Fibroblast of lung (primary cell): Measurements from ENCODE around the gene LHX4. TPM values are rescaled to one million over a fixed set of nuclear protein-coding genes. Genes with fewer than 3 reads are reported as not detected.

ENCODE experiments used
- DNase-seq, 2 donors: peaks; one replicate each; pipeline versions ENCODE4 v3.0.0 to v3.0.0-alpha.2; 2010; ENCODE audit warnings: low read depth in 2 of 2
- H2AFZ ChIP-seq: 2 replicates; pipeline ENCODE4 v1.5.1; 2012; ENCODE audit warnings: low read length, control low read depth, inconsistent platforms
- H3K27ac ChIP-seq: 2 replicates; pipeline ENCODE4 v1.5.1; 2011; ENCODE audit warnings: low read length, control low read depth; ENCODE audit not compliant: insufficient read depth
- H3K27me3 ChIP-seq: 2 replicates; pipeline ENCODE4 v1.5.1; 2011; ENCODE audit warnings: mild to moderate bottlenecking, low read length; ENCODE audit not compliant: control insufficient read depth, insufficient read depth
- H3K36me3 ChIP-seq: 2 replicates; pipeline ENCODE4 v1.5.1; 2011; ENCODE audit warnings: low read length; ENCODE audit not compliant: control insufficient read depth, insufficient read depth
- H3K4me1 ChIP-seq: 2 replicates; pipeline ENCODE4 v1.5.1; 2011; ENCODE audit warnings: low read length; ENCODE audit not compliant: control insufficient read depth, insufficient read depth; ENCODE audit errors: extremely low read depth
- H3K4me2 ChIP-seq: 2 replicates; pipeline ENCODE4 v1.5.1; 2011; ENCODE audit warnings: low read length, control low read depth; ENCODE audit not compliant: insufficient read depth; ENCODE audit errors: extremely low read depth
- H3K4me3 ChIP-seq, 4 experiments: fragments of 200-600 bp in 1 of 4; sonication (generic) in 1 of 4; replicated peaks in 1 of 4; 2 replicates each; pipeline ENCODE4 v1.5.1; 2011 to 2016; ENCODE audit warnings: low read length in 4 of 4, low read depth in 3 of 4, mild to moderate bottlenecking in 3 of 4, control low read depth in 2 of 4, inconsistent platforms in 1 of 4, mixed read lengths in 1 of 4; ENCODE audit not compliant: insufficient read depth in 1 of 4; ENCODE audit errors: control extremely low read depth in 1 of 4
- H3K79me2 ChIP-seq: 2 replicates; pipeline ENCODE4 v1.5.1; 2012; ENCODE audit warnings: mild to moderate bottlenecking, low read length, inconsistent platforms; ENCODE audit not compliant: control insufficient read depth, insufficient read depth
- H3K9ac ChIP-seq: 2 replicates; pipeline ENCODE4 v1.5.1; 2011; ENCODE audit warnings: mild to moderate bottlenecking, low read length, control low read depth; ENCODE audit not compliant: insufficient read depth
- H3K9me3 ChIP-seq: 2 replicates; pipeline ENCODE4 v1.5.1; 2012; ENCODE audit warnings: low read depth, low read length; ENCODE audit not compliant: control insufficient read depth, insufficient read depth
- H4K20me1 ChIP-seq: 2 replicates; pipeline ENCODE4 v1.5.1; 2011; ENCODE audit warnings: low read length; ENCODE audit not compliant: control insufficient read depth, insufficient read depth; ENCODE audit errors: extremely low read depth
- EZH2 ChIP-seq: IDR thresholded peaks from 2 replicates; pipeline ENCODE4 v1.5.1; 2012; ENCODE audit warnings: low read length, control low read depth, mild to moderate bottlenecking; ENCODE audit errors: missing control alignments
- polyA plus RNA-seq, 2 donors: library from polyadenylated mRNA; depleted of rRNA in 1 of 2; stranded (reverse) in 1 of 2; unstranded in 1 of 2; fragments of >200 nt; gene quantifications; 2 replicates each; pipeline ENCODE4 v1.2.1, GENCODE V29; 2011 to 2012; ENCODE audit warnings: missing spikeins in 1 of 2
- total RNA-seq: library from RNA; depleted of rRNA; stranded (reverse); fragments of >200 nt; gene quantifications from 2 replicates; pipeline ENCODE4 v1.2.1, GENCODE V29; 2014
- TF ChIP-seq, protein P1 (sequence below), 2 donors: IDR thresholded peaks in 1 of 2; conservative IDR thresholded peaks in 1 of 2; 1 replicate in 1 of 2; 2 replicates in 1 of 2; pipeline ENCODE4 v1.5.1; 2011 to 2012; ENCODE audit warnings: low read length in 2 of 2, control low read depth in 1 of 2, inconsistent platforms in 1 of 2, low read depth in 1 of 2, mild to moderate bottlenecking in 1 of 2

Gene LHX4
- total and polyA plus RNA-seq, 2 donors (not counting 1 experiment from before 2014, with no cell fraction given): 0.03 to 0.33 TPM

DNA sequence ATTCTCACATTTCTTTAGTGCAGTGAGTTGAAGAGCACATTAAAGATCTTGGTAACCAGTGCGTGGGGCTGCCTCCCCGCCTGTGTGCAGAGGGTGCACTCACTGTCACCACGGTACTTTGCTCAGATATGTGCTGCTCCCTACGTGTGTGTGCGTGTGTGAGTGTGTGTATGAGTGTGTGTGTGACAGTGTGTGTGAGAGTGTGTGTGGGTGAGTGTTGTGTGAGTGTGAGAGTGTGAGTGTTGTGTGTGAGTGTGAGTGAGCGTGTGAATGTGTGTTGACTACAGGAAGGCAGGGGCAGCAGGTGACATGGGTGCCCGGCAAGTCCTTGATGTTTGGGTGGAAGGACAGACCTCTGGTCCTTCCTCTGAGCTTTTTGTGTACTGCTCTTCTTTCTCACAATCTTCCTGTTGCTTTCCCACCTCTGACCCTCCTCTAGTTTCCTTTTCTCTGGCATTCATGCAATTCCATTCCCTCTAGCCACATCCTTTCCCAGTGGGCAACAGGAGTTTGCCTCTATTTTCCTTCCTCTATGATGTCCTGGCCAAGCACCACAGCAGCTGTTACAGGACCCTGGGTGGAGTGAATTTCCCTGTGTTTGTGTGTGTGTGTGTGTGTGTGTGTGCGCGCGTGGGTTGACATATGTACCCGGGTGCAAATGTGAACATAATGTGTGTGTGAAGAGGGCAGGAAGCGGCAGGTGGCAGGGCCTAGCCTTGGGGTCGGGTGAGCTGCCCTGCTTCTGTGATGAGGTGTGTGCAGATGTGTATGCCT is 19.8 kb downstream of the LHX4 start:
- Histone ChIP-seq H3K27ac (no peak overlapping the region), H3K9me3 (no peaks in the 10 kb centered on the region), H3K4me1 (no peaks in the 10 kb centered on the region)

DNA sequence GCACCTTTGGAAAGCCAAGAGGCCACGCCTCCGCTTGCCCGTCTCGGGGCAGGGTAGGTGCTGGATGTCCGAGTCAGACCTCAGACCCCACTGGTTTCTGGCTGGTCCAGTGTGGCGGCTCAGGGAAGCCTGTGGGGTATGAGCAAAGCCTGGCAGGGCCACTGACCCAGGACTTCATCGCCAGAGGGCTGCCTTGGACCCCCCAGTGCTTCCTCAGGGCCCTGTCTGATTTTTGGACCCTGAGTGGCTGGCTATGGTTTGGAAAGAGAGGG is 20.4 kb downstream of the LHX4 start:
- H3K9ac ChIP-seq: no peak overlapping the region
- H3K4me2 ChIP-seq: no peak overlapping the region
- H3K27me3 ChIP-seq: peaks cover 3% of the 10 kb centered on the region
- DNase-seq: no peak
- H3K9me3 ChIP-seq: no peaks in the 10 kb centered on the region
- no peaks in the 10 kb centered on the region for H3K79me2 ChIP-seq
- no peaks in the 10 kb centered on the region for H3K36me3 ChIP-seq
- no peaks in the 10 kb centered on the region for H3K4me1 ChIP-seq
- no peak overlapping the region for H3K27ac ChIP-seq
- no peak overlapping the region for H3K4me3 ChIP-seq
- TF ChIP-seq EZH2: no peak
- TF ChIP-seq, protein P1, sequence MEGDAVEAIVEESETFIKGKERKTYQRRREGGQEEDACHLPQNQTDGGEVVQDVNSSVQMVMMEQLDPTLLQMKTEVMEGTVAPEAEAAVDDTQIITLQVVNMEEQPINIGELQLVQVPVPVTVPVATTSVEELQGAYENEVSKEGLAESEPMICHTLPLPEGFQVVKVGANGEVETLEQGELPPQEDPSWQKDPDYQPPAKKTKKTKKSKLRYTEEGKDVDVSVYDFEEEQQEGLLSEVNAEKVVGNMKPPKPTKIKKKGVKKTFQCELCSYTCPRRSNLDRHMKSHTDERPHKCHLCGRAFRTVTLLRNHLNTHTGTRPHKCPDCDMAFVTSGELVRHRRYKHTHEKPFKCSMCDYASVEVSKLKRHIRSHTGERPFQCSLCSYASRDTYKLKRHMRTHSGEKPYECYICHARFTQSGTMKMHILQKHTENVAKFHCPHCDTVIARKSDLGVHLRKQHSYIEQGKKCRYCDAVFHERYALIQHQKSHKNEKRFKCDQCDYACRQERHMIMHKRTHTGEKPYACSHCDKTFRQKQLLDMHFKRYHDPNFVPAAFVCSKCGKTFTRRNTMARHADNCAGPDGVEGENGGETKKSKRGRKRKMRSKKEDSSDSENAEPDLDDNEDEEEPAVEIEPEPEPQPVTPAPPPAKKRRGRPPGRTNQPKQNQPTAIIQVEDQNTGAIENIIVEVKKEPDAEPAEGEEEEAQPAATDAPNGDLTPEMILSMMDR (conservative IDR thresholded peaks at IDR 0.05 in 1 of 2, IDR thresholded peaks at IDR 0.05 in 1 of 2; ENCODE audit: low read depth in 1 of 2, low read length in 2 of 2): no peak
- H4K20me1 ChIP-seq: no peaks in the 10 kb centered on the region
- H2AFZ ChIP-seq: no peak overlapping the region

More for the DNA sequence above, 19.8 kb downstream of the LHX4 start:
- Histone ChIP-seq H3K9ac (no peak overlapping the region), H3K79me2 (no peaks in the 10 kb centered on the region), H3K27me3 (peaks cover 3% of the 10 kb centered on the region), H4K20me1 (no peaks in the 10 kb centered on the region), H2AFZ (no peak overlapping the region), H3K4me2 (no peak overlapping the region), H3K4me3 (no peak overlapping the region), H3K36me3 (no peaks in the 10 kb centered on the region)
- TF ChIP-seq EZH2: no peak
- TF ChIP-seq, protein P1 (conservative IDR thresholded peaks at IDR 0.05 in 1 of 2, IDR thresholded peaks at IDR 0.05 in 1 of 2; ENCODE audit: low read depth in 1 of 2, low read length in 2 of 2): no peak
- no peak for DNase-seq

DNA sequence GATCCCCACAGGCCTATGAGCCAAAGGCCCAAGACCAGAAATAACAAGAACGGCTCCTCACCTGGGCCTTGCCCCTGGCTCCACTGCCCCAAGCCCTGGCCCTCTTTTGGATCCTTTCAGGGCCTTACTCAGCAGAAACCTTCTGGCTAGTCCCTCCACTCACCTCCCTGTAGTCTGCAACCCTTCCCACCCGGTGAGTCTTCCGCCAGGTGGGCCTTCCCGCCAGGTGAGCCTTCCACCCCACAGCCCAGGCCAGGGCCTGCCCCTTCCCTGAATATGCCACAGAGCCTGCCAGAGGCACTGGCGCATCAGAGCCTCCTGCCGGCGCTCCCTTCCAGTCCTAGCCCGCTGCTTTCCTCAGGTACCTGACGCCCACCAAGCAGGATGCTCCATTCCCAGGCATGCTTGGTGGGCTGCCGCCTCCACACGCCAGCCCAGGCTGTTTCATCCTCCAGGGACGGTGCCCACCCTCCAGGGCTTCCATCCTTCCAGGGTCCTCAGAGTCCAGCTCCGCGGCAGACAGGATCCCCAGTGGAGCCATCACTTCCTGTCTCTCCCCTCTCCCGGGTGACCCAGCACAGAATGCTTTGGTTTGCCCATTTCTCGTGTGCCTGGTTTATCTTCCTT is 20.9 kb downstream of the LHX4 start:
- H3K79me2 ChIP-seq: no peaks in the 10 kb centered on the region
- no peak overlapping the region for H3K4me3 ChIP-seq
- H3K4me2 ChIP-seq: no peak overlapping the region
- H3K9me3 ChIP-seq: no peaks in the 10 kb centered on the region
- no peak overlapping the region for H3K27ac ChIP-seq
- H3K9ac ChIP-seq: no peak overlapping the region
- H3K4me1 ChIP-seq: no peaks in the 10 kb centered on the region
- no peak for DNase-seq
- no peak overlapping the region for H2AFZ ChIP-seq
- H3K27me3 ChIP-seq: peaks cover 3% of the 10 kb centered on the region
- no peak for TF ChIP-seq EZH2
- TF ChIP-seq, protein P1 (conservative IDR thresholded peaks at IDR 0.05 in 1 of 2, IDR thresholded peaks at IDR 0.05 in 1 of 2; ENCODE audit: low read depth in 1 of 2, low read length in 2 of 2): no peak
- H4K20me1 ChIP-seq: no peaks in the 10 kb centered on the region
- H3K36me3 ChIP-seq: no peaks in the 10 kb centered on the region
